HG03280 (cell line): Measurements from ENCODE around the gene EML6.
"Not testable (repeated sequence)": the region's sequence is repeated elsewhere in the genome, so short reads cannot be mapped to it uniquely, and the experiment has no call there.

Experiments
- ATAC-seq: cut with Tn5 transposase; IDR thresholded peaks from one replicate; pipeline ENCODE4 v1.9.1; 2021; ENCODE audit warnings: mild to moderate bottlenecking, moderate library complexity; ENCODE audit not compliant: unreplicated experiment

The EML6 gene

DNA sequence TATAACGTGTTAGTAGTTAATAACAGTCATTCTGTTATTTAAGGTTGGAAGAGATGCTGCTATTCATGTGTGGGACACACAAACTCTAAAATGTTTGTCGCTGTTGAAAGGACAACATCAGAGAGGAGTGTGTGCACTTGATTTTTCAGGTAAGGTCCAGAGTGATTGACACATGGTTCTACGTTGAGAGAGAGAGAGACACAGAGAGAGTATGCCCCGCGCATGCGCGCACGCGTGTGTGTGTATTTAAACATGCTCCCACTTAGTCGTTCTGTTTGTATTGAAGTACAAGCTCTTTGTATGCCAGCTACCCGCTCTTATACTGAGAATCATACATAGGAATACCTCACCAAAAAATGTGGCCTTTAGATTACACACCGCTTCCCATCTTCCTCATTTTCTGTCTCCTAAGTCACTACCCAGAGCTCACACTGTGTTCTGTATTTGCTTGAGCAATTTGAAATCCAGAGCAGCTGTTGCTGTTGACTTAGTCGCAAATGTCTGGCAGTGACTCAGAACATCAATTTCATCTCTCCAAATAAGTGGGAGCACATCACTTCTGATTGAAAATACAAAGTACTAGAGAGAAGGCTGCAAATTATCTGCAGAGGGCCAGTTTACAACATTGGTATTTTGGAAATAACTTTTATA is 148.1 kb downstream of the EML6 start:
- ATAC-seq = no peak

DNA sequence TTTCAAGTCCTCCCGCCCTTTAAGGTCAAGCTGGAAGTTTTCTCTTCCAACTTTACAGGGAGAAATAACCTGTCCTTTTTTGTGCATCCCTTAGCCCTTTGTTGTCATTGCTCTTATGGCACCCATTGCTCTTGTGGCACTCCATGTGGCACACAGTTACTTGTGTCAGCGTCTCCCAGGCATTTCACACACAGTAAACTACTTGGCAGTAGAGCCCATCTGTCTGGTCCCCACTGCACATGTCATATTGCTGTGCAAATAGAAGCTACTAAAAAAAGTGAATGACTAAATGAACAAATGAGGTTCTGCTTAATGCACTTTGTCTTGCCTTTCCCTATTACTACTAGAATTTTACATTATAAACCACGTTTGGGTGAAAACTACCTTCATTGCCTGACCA is 149.3 kb downstream of the EML6 start:
- no peak for ATAC-seq

DNA sequence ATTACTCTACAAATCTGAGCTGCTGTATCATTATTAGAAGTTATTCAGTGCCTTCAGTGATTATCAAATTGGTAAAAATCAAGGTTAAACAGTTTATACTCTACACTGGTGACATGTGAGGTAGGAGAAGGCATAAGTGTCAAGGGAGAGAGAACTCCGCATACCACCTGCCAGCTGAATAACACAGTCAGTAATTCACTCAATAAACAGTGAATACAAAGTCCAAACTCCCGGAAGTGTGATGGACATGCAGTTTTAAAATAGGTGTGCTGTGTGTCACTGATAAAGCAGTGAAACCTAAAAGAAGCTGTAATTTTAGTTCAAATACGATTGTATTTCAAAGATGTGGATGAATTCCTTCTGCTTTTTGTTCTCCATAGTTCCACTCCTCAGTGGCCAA is 149.8 kb downstream of the EML6 start:
- ATAC-seq = not testable (repeated sequence)

DNA sequence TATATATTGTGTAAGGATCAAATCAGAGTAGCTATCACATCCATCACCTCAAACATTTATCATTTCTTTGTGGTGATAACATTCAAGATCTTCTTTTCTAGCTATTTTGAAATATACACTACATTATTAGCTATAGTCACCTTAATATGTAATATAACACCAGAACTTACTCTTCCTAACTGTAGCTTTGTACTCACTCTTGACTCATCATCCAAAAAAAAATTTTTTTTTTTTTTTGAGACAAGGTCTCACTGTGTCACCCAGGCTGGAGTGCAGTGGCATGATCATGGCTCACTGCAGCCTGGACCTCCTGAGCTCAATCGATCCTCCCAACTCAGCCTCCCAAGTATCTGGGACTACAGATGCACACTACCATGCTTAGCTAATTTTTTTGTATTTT is 153.3 kb downstream of the EML6 start:
- no peak for ATAC-seq

DNA sequence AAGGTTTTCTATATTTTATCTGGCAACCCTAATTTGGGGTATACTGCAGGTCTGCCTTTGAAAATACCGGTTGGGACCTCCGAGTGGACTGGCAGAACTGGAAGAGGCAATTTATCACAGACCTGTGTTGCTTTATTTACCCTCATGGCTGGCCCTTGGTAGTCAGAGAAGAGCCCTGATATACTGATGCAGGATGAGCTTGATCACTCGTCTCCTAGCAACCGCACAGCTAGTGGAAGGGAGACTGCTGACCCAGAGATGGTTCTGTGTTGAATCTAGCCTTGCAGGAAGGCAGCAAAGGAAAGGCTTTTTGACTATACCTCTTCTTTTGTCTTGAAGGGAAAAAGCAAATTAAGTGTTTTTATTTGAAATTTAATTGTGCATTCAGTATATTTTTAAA is 154.7 kb downstream of the EML6 start:
- no peak for ATAC-seq

DNA sequence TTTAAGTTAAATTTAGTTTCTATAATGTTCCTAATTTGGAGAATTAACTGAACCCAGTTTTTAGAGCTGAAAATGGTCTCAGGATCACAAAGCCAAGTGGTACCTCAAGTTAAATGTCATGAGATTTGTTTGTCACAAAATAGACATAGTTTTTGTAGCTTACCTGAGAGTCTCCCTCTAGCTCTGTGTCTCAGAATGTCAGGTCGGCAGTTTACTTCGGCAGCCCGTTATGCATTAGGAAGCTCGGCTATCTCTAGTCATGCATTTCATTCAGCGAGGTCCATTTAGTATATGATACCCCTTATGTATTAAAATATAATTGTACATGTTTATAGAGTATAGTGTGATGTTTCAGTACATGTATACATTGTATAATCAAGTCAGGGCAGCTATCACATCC is 155.6 kb downstream of the EML6 start:
- ATAC-seq = no peak

DNA sequence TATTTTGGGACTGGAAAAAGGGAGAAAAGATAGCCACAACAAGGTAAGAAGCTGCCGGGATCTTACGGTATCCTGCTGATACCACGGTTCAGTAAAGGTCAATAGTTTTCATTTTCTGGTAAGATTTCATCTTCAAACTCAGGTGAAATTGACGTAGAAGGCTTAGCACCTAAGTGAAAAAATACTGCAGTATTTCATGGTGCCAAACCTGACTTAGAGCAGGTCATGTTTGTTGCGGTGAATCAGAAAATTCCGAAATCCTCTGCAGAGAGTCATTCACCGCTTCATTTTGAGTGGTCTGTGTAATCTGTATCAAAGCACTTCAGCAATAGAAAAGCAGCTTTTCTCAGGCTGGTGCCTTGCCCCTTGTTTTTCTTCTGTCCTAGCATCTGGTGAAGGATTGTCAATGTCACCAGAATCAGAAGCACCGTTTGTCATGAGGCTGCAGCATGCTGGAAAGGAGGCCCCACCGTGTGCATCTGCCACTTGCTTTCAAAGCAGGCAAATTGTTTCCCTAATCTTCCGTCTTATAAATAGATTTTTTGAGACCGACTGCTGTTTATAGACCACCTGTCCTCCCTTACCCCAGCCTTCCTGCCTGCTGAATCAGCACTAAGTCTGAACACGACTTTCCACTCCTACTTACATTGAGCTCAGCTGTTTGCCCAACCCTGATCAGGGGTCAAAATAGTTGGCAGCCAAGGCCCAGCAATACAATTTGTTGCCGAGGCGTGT is 156.3 kb downstream of the EML6 start:
- ATAC-seq = no peak

DNA sequence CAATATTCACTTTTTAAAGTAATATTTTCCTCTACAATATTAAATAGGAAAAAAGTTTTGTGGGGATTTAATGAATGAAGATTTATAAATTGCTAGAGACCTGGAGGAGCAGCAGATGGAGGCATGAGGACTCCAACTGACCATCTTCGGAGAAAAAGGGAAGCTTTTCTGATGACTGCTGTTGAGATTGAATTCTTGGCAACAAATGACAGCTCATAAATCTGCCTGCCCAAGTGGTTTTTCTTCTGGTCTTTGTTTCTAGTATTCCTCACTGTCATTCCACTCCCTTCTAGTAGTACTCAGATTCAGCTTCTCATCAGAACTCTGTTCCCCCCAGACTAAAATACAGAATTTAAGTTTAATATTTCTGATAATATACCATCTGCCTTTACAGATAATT is 157.0 kb downstream of the EML6 start:
- no peak for ATAC-seq

DNA sequence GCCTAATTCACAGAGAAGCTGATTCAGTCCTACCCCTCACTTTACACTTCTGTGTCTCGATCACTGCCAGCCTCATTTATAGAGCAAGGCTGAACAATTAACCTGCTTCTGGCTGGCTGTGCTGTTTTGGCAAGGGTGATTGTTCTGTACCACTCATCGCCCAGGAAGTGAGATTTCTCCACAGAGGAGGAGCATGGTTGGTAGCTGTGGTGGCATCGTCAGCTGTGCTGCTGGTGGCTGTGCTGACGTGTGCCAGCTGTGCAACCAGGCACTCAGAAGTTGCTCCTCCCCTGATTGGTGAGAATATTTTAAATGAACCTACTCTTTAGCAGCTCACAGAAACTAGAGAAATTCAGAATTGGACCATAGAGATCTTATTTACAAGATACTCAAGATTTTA is 158.3 kb downstream of the EML6 start:
- ATAC-seq = no peak

DNA sequence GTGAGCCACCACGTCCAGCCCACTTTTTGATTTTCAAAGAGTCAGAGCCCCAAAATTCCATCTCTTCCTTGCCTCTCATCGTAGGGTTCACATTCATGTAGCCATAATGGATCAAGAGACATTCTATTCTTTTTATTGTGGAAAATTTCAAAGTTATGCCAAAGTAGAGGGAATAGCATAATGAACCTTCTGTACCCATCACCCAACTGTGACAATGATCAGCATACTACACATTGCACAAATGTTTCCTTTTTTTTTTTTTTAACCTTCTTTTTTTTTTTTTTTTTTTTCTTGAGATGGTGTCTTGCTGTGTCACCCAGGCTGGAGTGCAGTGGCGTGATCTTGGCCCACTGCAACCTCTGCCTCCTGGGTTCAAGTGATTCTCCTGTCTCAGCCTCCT is 162.4 kb downstream of the EML6 start:
- ATAC-seq = no peak

DNA sequence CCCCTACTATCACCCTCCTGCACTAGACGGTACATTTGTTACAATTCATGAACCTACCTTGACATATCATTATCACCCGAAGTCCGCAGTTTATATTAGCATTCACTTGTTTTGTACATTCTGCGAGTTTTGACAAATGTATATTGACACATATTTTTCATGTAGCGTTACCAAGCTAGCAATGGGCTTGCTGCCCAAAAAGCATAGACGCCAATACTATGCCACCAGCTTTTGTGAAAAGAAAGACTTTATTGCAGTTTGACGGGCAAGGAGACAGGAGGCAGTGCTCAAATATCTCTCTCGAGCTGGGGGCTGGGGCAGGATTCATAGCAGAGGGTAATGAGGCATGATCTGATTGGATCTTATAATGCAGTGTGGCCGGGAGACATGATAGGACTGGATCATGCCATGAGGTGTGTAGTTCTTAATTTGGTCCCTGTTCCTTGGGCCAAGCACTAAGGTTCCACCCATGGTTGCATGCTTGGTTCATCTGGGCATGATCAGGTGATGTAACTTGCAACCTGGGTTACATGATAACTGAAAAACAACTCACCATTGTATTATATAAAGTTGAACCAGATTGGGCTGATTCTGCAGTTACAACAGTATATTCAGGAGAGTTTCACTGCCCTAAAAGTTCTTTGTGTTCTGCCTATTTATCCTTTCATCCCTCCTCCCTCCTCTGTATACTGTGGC is 164.5 kb downstream of the EML6 start:
- ATAC-seq = no peak

DNA sequence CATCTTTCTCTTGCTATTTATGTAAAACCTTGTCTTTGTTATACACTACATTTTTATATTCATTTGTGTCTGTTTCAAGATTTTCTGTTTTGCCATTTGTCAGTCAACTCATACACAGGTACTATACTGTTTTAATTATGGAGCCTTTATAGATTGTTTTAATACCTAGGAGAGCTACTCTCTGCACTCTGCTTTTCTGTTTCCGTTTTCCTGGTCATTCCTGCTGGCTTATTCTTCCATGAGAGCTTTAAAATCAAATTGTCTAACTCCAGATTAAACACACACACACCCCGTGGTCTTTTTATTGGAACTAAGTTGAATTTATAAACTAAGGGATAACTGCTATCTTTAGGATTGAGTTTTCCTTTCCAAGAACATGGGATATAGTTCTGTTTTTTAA is 165.6 kb downstream of the EML6 start:
- no peak for ATAC-seq

DNA sequence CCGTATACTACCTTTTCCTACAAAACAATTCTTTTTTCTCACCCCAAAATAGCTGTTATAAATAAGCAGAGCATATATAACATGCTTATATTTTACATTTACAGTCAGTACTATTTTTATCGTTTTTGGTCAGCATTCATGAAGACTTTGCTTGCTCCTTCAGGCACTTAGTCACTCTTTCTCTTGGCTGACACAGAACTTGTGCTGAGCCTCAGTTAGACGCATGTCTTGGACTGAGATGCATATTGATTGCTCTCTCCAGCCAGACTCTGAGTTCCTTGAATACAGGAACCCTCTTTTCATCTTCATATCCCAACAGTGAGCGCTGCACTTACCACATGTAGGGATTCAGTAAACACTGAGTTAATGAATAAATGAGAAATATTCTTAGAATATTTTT is 168.4 kb downstream of the EML6 start:
- ATAC-seq = no peak

DNA sequence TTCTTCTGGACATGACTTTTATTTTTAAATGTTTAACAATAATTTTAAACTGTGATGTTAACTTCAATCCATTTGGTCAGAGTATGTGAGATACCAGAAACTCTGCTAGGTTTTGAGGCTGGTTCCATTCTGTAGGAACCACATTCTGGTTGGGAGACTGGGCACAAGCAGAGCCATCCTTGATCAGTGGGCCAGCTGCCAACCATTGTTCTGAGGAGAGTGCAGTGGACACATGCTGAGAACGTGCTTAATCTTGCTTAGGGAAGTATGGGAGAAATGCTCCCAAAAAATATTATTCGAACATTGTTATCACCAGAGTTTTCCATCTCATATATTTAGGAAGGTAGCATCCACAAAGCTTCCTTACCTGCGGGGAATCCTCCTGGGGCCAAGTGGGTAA is 171.0 kb downstream of the EML6 start:
- no peak for ATAC-seq

DNA sequence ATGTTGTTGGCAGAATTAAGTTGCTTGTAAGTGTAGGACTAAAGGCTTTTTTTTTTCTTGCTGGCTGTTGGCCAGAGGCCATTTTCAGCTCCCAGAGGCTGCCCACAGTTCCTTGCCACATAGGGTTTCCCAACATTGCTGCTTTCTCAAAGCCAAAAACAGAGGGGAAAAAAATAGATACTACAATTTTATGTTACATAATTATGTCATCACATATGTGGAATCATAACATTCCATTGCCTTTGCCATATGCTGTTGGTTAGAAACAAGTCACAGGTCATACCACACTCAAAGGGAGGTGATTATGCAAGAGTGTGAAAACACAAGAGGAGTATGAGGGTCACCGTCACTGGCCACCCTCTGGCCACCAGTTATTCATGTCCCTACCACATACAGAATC is 172.3 kb downstream of the EML6 start:
- ATAC-seq = no peak

DNA sequence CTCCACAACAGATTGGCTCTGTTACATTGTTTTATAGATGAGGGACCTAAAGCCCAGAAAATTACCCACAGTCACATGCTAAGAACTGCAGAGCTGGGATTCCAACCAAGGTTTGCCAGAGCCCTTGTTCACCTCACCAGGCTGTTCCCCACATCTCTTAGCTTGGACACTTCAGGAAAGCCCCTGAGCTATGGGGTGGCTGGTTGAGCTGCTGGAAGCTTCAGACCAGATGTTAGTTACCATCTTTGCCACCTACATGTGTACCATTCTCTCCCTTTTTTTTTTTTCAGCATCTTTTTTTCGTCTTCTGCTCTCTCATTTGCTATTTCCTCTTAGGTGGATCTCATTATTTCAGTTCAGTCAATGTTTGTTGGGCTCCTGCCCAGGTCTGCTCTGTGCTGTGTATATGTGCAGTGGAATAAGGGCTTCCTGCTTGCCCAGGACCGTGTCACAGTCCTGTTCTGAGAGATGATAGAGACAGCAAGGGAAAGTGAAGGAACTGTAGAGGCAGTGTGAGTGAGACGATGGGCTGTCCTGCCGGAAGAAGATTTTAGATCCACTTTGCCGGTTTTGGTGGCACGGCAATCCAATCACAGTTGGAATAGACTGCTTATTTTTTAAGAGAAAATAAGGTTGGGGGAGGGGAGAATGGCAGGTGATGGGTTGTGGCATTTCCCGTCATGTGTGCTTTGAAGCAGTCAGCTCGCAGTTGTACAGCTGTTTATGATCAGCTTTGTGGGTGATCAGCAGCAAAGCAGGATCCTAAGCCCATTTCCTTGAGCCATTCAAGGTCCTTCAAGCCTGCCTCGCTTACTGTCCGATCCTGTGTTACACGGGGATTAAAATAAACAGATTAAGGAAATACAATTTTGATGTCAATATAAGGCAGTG is 174.2 kb downstream of the EML6 start:
- no peak for ATAC-seq

DNA sequence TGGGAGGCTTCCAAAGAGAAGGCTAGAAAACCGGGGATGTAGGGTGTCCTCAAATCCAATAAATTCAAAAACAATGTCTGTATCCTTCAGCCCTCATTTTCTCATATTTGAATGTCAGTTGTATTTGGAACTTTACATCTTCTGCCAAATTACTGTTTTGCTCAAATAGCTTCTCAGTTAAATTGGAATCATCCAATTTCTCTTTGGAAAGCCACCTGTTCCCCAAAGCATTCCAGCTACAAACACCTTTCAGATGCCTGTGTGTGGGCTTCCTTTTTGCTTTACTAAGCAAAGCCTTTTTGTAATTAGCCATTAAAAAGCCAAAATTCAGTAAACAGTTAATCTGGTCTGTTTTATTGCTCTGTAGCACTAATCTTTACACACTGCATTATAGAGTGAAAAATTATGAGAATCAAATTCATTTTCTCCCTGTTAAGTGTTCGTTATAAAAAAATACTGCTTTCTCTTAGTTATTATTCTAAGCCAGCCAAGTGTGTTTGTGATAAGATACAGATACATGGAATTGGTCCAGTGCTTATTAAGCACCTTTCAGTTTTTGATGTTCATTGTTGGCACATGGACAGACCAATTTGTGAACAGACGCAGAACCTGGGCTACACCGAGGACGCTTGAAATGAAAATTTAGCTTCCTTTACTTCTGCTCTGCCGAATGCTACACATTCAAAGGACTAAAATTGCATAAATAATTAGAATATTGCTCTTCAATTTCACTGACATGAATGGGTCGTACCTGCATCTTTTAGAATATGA is 175.2 kb downstream of the EML6 start:
- no peak for ATAC-seq

DNA sequence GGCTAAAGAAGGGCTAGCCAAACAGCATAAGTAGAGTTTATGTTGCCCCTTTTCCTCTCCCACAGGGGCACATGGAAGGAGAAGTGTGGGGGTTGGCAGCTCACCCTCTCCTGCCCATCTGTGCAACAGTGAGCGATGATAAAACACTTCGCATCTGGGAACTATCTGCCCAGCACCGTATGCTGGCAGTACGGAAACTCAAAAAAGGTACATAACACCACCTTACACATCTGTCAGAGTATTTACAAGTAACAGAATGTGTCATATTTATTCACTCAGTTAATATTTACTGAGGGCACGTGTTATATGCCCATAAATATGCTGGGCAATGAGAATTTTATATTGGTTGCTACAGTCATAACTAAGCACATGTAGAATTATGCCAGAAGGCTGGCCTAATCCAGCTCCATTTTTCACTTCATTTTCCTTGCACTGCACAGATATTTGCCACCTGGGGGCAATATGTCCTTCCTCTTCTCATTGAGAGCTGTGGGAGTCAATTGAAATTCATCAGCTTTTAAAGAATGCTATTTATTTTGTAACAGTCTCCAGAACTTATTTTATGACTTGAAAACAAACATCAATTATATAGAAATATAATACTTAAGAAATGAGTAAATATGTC is 176.2 kb downstream of the EML6 start:
- ATAC-seq = no peak

DNA sequence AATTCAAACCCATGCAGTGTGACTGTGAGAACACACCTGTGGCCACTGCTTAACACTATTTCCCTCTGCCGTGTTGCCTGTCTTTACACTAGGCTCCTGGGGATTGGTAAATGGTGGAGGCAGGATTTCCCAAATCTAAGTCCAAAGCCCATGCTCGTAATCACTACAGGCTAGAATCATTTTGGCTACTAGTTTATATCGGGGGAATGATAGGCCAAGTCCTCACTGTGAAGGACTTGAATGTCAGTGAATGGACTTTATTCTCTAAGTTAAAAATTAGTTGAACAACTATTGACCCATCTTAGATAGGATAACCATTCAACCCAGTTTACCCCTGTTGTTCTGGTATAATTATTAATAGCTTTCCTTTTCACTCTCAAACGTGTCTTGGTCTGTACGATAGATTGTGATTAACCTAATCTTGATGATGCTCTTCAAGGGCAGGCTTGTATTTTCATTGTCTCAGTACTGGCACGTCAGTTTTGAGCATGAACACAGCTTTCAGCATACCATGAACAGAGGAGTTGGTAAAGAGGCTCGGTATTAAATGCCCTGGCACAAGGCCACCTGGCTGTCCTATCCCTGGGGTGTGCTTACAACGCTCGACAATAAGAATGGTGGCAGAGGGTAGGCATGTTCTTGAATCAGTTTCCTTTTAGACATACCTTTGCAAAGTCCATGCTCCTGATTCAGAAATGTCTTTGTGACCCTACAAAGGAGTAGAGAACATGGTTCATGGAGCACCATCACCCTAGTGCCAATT is 177.9 kb downstream of the EML6 start:
- ATAC-seq = no peak
